Activated CD4-positive, CD25-positive, alpha-beta regulatory T cell (primary cell): Measurements from ENCODE around the gene SHISA9.
"Not testable (repeated sequence)": the region's sequence is repeated elsewhere in the genome, so short reads cannot be mapped to it uniquely, and the experiment has no call there.

ENCODE experiments used
- DNase-seq, 4 experiments: peaks; one replicate each; lab custom pipeline; 2025; lab: John Stamatoyannopoulos, UW

SHISA9 gene

GRCh38 chr16:12901597-12902461 is at the start of gene SHISA9:
TSS of gene SHISA9 (plus strand) at chr16:12901598.
- DNase-seq, result no peak

GRCh38 chr16:12853972-12854371 is 47.4 kb upstream of the SHISA9 start:
- no peak for DNase-seq

- DNase-seq, result not testable (repeated sequence)
Observed at GRCh38 chr16:12857435-12857834, 44.0 kb upstream of the SHISA9 start.

GRCh38 chr16:12862327-12862726 is 39.1 kb upstream of the SHISA9 start:
- DNase-seq, result no peak

GRCh38 chr16:12862941-12863340 is 38.5 kb upstream of the SHISA9 start:
- no peak for DNase-seq

GRCh38 chr16:12866981-12867551 is 34.3 kb upstream of the SHISA9 start:
- no peak for DNase-seq

GRCh38 chr16:12868169-12868568 is 33.2 kb upstream of the SHISA9 start:
- no peak for DNase-seq

- DNase-seq, result no peak
Observed at GRCh38 chr16:12868788-12869187, 32.6 kb upstream of the SHISA9 start.

- no peak for DNase-seq
Observed at GRCh38 chr16:12869698-12870427, 31.5 kb upstream of the SHISA9 start.

- DNase-seq, result no peak
Observed at GRCh38 chr16:12871784-12872183, 29.6 kb upstream of the SHISA9 start.

- DNase-seq, result no peak
Observed at GRCh38 chr16:12874186-12874585, 27.2 kb upstream of the SHISA9 start.

- no peak for DNase-seq
Observed at GRCh38 chr16:12876778-12877177, 24.6 kb upstream of the SHISA9 start.

GRCh38 chr16:12878973-12879372 is 22.4 kb upstream of the SHISA9 start:
- DNase-seq, result no peak

- no peak for DNase-seq
Observed at GRCh38 chr16:12879812-12880211, 21.6 kb upstream of the SHISA9 start.

GRCh38 chr16:12881182-12881581 is 20.2 kb upstream of the SHISA9 start:
- no peak for DNase-seq

- DNase-seq, result no peak
Observed at GRCh38 chr16:12881740-12882139, 19.7 kb upstream of the SHISA9 start.

- DNase-seq, result no peak
Observed at GRCh38 chr16:12885742-12886141, 15.7 kb upstream of the SHISA9 start.

GRCh38 chr16:12891836-12892235 is 9.6 kb upstream of the SHISA9 start:
- DNase-seq, result no peak

- no peak for DNase-seq
Observed at GRCh38 chr16:12893050-12893750, 8.2 kb upstream of the SHISA9 start.

GRCh38 chr16:12896562-12896961 is 4.8 kb upstream of the SHISA9 start:
- DNase-seq, result no peak

- DNase-seq, result no peak
Observed at GRCh38 chr16:12898551-12898950, 2.8 kb upstream of the SHISA9 start.

- DNase-seq, result no peak
Observed at GRCh38 chr16:12899529-12900143, 1.8 kb upstream of the SHISA9 start.
